ENCODE results near the gene TNFSF13B. TPM values are rescaled to one million over a fixed set of nuclear protein-coding genes. Genes with fewer than 3 reads are reported as not detected.

The TNFSF13B gene, protein sequence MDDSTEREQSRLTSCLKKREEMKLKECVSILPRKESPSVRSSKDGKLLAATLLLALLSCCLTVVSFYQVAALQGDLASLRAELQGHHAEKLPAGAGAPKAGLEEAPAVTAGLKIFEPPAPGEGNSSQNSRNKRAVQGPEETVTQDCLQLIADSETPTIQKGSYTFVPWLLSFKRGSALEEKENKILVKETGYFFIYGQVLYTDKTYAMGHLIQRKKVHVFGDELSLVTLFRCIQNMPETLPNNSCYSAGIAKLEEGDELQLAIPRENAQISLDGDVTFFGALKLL
- total RNA-seq (1 to 10 TPM in 1 of 2 donors, not detected in 1; 3.7 TPM), polyA plus RNA-seq (ENCODE audit: insufficient read depth, low read depth, low replicate concordance) (2.5 TPM)
- long read RNA-seq, donor 1, partial matches to known transcripts = 0 of 2 reads
- long read RNA-seq, donor 1, other reads (novel, unspliced or antisense) = 0 of 2 reads
- long read RNA-seq, donor 2 = 0 reads

DNA sequence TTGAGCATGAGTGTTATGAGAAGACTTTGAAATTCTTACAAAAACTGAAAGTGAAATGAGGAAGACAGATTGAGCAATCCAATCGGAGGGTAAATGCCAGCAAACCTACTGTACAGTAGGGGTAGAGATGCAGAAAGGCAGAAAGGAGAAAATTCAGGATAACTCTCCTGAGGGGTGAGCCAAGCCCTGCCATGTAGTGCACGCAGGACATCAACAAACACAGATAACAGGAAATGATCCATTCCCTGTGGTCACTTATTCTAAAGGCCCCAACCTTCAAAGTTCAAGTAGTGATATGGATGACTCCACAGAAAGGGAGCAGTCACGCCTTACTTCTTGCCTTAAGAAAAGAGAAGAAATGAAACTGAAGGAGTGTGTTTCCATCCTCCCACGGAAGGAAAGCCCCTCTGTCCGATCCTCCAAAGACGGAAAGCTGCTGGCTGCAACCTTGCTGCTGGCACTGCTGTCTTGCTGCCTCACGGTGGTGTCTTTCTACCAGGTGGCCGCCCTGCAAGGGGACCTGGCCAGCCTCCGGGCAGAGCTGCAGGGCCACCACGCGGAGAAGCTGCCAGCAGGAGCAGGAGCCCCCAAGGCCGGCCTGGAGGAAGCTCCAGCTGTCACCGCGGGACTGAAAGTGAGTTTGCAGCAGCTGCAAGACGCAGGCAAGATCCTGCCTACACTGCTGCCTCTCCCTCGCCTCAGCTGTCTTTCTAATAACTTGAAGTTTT is at the start of gene TNFSF13B:
Gene TNFSF13B (plus strand): TSS at position 118 of the 728 bp plus-strand sequence. CDS start 178 bp downstream, at position 296.
- Histone ChIP-seq H3K27ac (no peak within 1 kb of the TSS), H3K4me3 (peak within 1 kb of the TSS; percentile 13 to 44), H3K27me3 (no peaks in the 10 kb centered on the region), H3K4me1 (no peaks in the 10 kb centered on the region), H3K9me3 (no peaks in the 10 kb centered on the region), H3K36me3 (ENCODE audit: low read depth, missing control alignments) (no peaks in the 10 kb centered on the region)
- WGBS, 2 donors = 3 to 6% methylated on average over 14 to 16 of the region's 16 CpGs
- intact Hi-C loops (cut with DNase I; ENCODE audit: low total_unique reads) = no loop called here
- peak; percentile 25 for DNase-seq
- TF ChIP-seq, protein P1, sequence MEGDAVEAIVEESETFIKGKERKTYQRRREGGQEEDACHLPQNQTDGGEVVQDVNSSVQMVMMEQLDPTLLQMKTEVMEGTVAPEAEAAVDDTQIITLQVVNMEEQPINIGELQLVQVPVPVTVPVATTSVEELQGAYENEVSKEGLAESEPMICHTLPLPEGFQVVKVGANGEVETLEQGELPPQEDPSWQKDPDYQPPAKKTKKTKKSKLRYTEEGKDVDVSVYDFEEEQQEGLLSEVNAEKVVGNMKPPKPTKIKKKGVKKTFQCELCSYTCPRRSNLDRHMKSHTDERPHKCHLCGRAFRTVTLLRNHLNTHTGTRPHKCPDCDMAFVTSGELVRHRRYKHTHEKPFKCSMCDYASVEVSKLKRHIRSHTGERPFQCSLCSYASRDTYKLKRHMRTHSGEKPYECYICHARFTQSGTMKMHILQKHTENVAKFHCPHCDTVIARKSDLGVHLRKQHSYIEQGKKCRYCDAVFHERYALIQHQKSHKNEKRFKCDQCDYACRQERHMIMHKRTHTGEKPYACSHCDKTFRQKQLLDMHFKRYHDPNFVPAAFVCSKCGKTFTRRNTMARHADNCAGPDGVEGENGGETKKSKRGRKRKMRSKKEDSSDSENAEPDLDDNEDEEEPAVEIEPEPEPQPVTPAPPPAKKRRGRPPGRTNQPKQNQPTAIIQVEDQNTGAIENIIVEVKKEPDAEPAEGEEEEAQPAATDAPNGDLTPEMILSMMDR (IDR thresholded peaks at IDR 0.05) = no peak
- TF ChIP-seq POLR2A (IDR thresholded peaks at IDR 0.05) = no peak

- TF ChIP-seq, protein P1 (IDR thresholded peaks at IDR 0.05) = no peak
- TF ChIP-seq POLR2A (IDR thresholded peaks at IDR 0.05) = no peak
- Histone ChIP-seq H3K4me1 (peaks cover 21% of the 10 kb centered on the region), H3K9me3 (no peaks in the 10 kb centered on the region), H3K27ac (no peak overlapping the region), H3K27me3 (no peaks in the 10 kb centered on the region), H3K4me3 (no peak overlapping the region), H3K36me3 (ENCODE audit: low read depth, missing control alignments) (no peaks in the 10 kb centered on the region)
- WGBS, 2 donors = 36 to 39% methylated on average over 1 of the region's 1 CpG
- intact Hi-C loops (cut with DNase I; ENCODE audit: low total_unique reads) = no loop called here
- no peak for DNase-seq
Observed at GRCh38 chr13:108220041-108220440, 49.5 kb upstream of the TNFSF13B start.

DNA sequence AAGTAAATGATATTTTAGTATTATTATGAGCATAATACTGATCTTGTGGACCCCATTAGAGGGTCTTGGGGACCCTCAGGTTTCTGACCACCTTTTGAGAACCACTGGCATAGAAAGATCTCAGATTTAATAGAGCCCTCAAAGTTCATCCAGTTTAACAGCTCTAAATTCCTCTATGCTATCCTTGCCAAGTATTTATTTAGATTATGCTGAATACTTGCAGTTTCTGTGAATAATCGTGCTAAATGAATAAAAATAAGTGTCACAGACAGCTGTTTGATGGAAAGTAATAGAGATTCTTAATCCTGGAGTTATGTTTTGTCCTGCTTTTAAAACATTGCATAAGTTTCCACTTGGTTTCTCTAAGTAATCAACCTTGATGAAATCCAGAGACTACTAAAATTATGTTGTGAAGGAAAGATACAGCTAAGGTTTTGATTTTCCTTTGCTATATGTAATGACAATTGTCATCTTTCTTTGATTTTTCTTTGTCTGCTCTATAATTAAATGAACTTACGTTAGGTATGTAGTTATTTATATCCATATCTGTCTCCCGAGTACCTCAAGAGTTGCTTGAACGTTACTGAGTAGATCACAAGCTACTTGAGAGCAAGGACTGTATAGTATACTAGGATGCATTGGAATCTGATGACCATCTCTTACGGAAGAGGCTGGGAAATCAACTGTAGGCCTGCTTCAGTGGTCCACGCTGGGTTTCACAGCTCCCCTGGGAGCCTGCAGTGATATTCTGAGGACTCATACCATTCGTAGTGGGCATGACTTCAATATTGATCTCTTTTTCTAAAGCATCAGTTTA is 45.6 kb upstream of the TNFSF13B start:
- intact Hi-C loops (cut with DNase I; ENCODE audit: low total_unique reads) = no loop called here
- H3K4me1 ChIP-seq = peaks cover 21% of the 10 kb centered on the region
- 84 to 87% methylated on average over 7 of the region's 7 CpGs for WGBS, 2 donors
- H3K9me3 ChIP-seq = no peaks in the 10 kb centered on the region
- H3K4me3 ChIP-seq = no peak overlapping the region
- DNase-seq = no peak
- no peaks in the 10 kb centered on the region for H3K27me3 ChIP-seq
- TF ChIP-seq, protein P1 (IDR thresholded peaks at IDR 0.05) = no peak
- TF ChIP-seq POLR2A (IDR thresholded peaks at IDR 0.05) = no peak
- H3K36me3 ChIP-seq (ENCODE audit: low read depth, missing control alignments) = no peaks in the 10 kb centered on the region
- no peak overlapping the region for H3K27ac ChIP-seq

DNA sequence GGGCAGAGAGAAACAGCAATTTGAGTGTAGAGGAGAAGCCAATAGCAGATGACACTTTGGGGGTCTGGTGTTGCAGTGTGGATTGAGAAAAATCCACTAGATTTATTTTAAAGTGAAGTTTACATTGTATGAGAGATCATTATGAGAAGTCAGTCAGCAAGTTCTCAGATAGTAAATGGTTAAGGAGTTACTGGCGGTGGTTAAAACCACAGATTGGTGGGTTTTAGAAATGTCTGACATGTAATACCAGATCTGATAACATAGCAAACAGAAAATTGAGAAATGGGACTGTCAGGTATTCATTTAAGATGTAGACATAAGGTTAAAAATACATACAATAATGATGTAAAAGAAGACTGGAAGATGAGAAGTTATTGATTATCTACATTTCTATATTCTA is 44.1 kb upstream of the TNFSF13B start:
- DNase-seq = no peak
- H3K4me3 ChIP-seq = no peak overlapping the region
- intact Hi-C loops (cut with DNase I; ENCODE audit: low total_unique reads) = no loop called here
- H3K36me3 ChIP-seq (ENCODE audit: low read depth, missing control alignments) = no peaks in the 10 kb centered on the region
- no peak overlapping the region for H3K27ac ChIP-seq
- TF ChIP-seq, protein P1 (IDR thresholded peaks at IDR 0.05) = no peak
- no peak for TF ChIP-seq POLR2A (IDR thresholded peaks at IDR 0.05)
- peaks cover 7% of the 10 kb centered on the region for H3K4me1 ChIP-seq
- H3K27me3 ChIP-seq = no peaks in the 10 kb centered on the region
- H3K9me3 ChIP-seq = no peaks in the 10 kb centered on the region
- whole genome bisulfite sequencing, 2 donors = 82 to 86% methylated on average over 1 of the region's 1 CpG
